Smooth muscle cell (in vitro differentiated cells): ENCODE measurements around the gene ZNF282. TPM values are rescaled to one million over a fixed set of nuclear protein-coding genes. Genes with fewer than 3 reads are reported as not detected.

ENCODE experiments used
- DNase-seq: peaks from one replicate; lab custom pipeline; 2025; ENCODE audit not compliant: unreplicated experiment; lab: John Stamatoyannopoulos, UW
- H2AFZ ChIP-seq: fragments of 200-600 bp; sonication (generic); 2 replicates; pipeline ENCODE4 v1.6.0; 2016; ENCODE audit warnings: antibody characterized with exemption, low read depth, mild to moderate bottlenecking
- H3F3A ChIP-seq: fragments of 200-600 bp; sonication (generic); 2 replicates; pipeline ENCODE4 v1.6.0; 2017; ENCODE audit warnings: antibody characterized with exemption, low read depth
- H3K27ac ChIP-seq: fragments of 200-600 bp; sonication (generic); 2 replicates; pipeline ENCODE4 v1.5.1; 2016; ENCODE audit warnings: low read depth, mild to moderate bottlenecking
- H3K27me3 ChIP-seq: fragments of 200-600 bp; sonication (generic); 2 replicates; pipeline ENCODE4 v1.6.1; 2016; ENCODE audit warnings: low read depth, mild to moderate bottlenecking
- H3K36me3 ChIP-seq: fragments of 200-600 bp; sonication (generic); 2 replicates; pipeline ENCODE4 v1.5.1; 2016; ENCODE audit warnings: low read depth
- H3K4me1 ChIP-seq: fragments of 200-600 bp; sonication (generic); 2 replicates; pipeline ENCODE4 v1.5.1; 2016; ENCODE audit warnings: low read depth
- H3K4me2 ChIP-seq: fragments of 200-600 bp; sonication (generic); 2 replicates; pipeline ENCODE4 v1.6.0; 2016; ENCODE audit warnings: mild to moderate bottlenecking
- H3K4me3 ChIP-seq: fragments of 200-600 bp; sonication (generic); 2 replicates; pipeline ENCODE4 v1.5.1; 2016; ENCODE audit warnings: mild to moderate bottlenecking
- H3K79me2 ChIP-seq: fragments of 200-600 bp; sonication (generic); 2 replicates; pipeline ENCODE4 v1.6.0; 2016; ENCODE audit warnings: low read depth, mild to moderate bottlenecking
- H3K9ac ChIP-seq: fragments of 200-600 bp; sonication (generic); 2 replicates; pipeline ENCODE4 v1.6.0; 2016; ENCODE audit warnings: low read depth
- H3K9me3 ChIP-seq: fragments of 200-600 bp; sonication (generic); replicated peaks from 2 replicates; pipeline ENCODE4 v1.5.1; 2016; ENCODE audit warnings: low read depth
- H4K20me1 ChIP-seq: fragments of 200-600 bp; sonication (generic); 2 replicates; pipeline ENCODE4 v1.6.0; 2016; ENCODE audit warnings: low read depth
- WGBS: methylation state at CpG from one replicate; pipeline ENCODE4 v1.1.7; 2016; ENCODE audit warnings: low lambda C conversion rate; 5-methylcytosine and 5-hydroxymethylcytosine counted together
- polyA plus RNA-seq: library from polyadenylated mRNA; unstranded; fragments of >200 nt; fragmentation: Nextera tagmentation; extraction: Ambion mirVana; gene quantifications from 2 replicates; pipeline ENCODE4 v1.2.1, GENCODE V29; 2016
- total RNA-seq: library from RNA; depleted of rRNA; stranded (reverse); fragments of >200 nt; gene quantifications from 2 replicates; pipeline ENCODE4 v1.2.3, GENCODE V29; 2014
- TF ChIP-seq, protein P1 (sequence below): fragments of 200-600 bp; sonication (generic); IDR thresholded peaks from 2 replicates; pipeline ENCODE4 v1.5.1; 2017; ENCODE audit warnings: borderline replicate concordance, mild to moderate bottlenecking, antibody characterized with exemption; ENCODE audit not compliant: insufficient read depth, poor library complexity, severe bottlenecking

ZNF282 gene
- total and polyA plus RNA-seq, 2 experiments from 2014 or later = 5.0 to 8.9 TPM

DNA sequence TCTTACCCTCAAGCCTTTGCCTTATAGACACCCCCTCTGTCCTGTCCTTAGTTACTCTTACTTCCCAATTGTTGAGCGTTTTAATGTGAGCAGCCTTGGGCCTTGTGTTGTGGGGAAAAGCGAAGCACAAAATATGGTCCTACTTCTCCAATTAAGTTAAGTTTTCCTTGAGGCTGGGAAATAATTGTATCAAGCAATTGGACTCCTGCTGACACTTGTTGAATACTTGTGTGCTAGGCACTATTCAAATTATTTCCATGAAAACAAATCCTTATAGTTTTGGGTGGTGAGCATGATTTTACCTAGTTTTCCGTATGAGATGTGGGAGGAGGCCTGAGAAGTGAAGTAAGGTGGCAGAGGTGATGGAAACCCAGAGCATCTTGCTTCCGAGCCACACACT is 61.2 kb downstream of the ZNF282 start:
- Histone ChIP-seq H2AFZ (no peak overlapping the region), H3K4me3 (no peak overlapping the region), H3K79me2 (no peaks in the 10 kb centered on the region), H3K36me3 (peaks cover 4% of the 10 kb centered on the region), H3K9ac (no peak overlapping the region), H3K27me3 (no peaks in the 10 kb centered on the region), H3K9me3 (no peaks in the 10 kb centered on the region), H3K4me2 (no peak overlapping the region), H4K20me1 (no peaks in the 10 kb centered on the region), H3K4me1 (peaks cover 5% of the 10 kb centered on the region), H3F3A (peaks cover 4% of the 10 kb centered on the region), H3K27ac (no peak overlapping the region)
- no peak for DNase-seq
- WGBS = 97% methylated on average over 4 of the region's 4 CpGs
- TF ChIP-seq, protein P1, sequence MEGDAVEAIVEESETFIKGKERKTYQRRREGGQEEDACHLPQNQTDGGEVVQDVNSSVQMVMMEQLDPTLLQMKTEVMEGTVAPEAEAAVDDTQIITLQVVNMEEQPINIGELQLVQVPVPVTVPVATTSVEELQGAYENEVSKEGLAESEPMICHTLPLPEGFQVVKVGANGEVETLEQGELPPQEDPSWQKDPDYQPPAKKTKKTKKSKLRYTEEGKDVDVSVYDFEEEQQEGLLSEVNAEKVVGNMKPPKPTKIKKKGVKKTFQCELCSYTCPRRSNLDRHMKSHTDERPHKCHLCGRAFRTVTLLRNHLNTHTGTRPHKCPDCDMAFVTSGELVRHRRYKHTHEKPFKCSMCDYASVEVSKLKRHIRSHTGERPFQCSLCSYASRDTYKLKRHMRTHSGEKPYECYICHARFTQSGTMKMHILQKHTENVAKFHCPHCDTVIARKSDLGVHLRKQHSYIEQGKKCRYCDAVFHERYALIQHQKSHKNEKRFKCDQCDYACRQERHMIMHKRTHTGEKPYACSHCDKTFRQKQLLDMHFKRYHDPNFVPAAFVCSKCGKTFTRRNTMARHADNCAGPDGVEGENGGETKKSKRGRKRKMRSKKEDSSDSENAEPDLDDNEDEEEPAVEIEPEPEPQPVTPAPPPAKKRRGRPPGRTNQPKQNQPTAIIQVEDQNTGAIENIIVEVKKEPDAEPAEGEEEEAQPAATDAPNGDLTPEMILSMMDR = no peak

DNA sequence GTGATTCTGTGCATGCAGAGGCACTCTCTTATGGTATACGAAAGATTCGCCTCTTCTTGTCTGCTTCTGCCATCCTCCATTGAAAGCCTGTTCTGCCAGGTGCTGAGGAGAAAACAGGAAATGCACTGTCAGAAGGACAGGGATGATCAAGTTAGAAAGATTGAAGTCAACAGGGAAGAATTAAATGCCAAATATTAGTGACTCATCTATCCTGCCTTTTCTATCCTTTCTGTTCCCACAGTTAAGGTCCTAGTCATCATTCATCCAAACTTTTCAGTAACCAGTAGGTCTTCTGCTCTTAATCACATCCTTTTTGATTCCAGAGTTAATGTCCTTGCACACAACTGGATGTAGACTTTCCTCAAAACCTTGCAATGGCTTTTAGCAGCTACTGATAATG is 61.8 kb downstream of the ZNF282 start:
- no peak overlapping the region for H3K4me2 ChIP-seq
- H4K20me1 ChIP-seq = no peaks in the 10 kb centered on the region
- no peaks in the 10 kb centered on the region for H3K79me2 ChIP-seq
- peaks cover 4% of the 10 kb centered on the region for H3F3A ChIP-seq
- TF ChIP-seq, protein P1 = no peak
- H2AFZ ChIP-seq = no peak overlapping the region
- H3K4me1 ChIP-seq = peaks cover 6% of the 10 kb centered on the region
- WGBS = 91% methylated on average over 2 of the region's 2 CpGs
- H3K36me3 ChIP-seq = peaks cover 4% of the 10 kb centered on the region
- no peaks in the 10 kb centered on the region for H3K9me3 ChIP-seq
- no peak for DNase-seq
- H3K27me3 ChIP-seq = no peaks in the 10 kb centered on the region
- H3K9ac ChIP-seq = no peak overlapping the region
- no peak overlapping the region for H3K4me3 ChIP-seq
- H3K27ac ChIP-seq = no peak overlapping the region

DNA sequence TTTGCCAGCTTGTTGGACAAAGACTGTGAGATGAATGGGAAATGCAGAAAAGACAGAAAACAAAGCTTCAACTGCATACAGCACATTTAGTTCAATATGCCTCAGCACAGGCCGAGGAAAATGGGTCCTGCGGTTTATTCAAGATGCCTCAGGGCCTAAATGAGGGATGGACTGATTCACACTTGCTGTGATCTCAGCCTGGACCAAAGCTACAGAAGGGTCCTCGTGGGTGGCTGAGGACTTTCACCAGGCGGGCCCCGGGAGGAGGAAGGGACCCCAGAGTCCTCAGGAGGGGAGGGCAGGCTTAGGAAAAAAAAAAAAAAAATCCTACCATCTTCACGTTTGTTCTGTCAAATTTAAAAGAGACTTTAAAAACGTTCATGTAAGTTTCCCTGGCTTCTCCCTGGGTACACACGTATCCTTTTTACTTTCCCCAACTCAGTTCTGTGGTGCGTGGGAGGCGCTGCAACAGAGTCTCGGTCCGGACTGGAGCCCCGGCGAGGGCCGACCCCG is 66.0 kb downstream of the ZNF282 start:
- peaks cover 4% of the 10 kb centered on the region for H3F3A ChIP-seq
- peak overlapping the region; percentile 85 for H3K4me2 ChIP-seq
- H3K79me2 ChIP-seq = peaks cover 14% of the 10 kb centered on the region
- peak overlapping the region; percentile 82 for H3K27ac ChIP-seq
- no peaks in the 10 kb centered on the region for H4K20me1 ChIP-seq
- H3K4me1 ChIP-seq = peaks cover 12% of the 10 kb centered on the region
- no peak for DNase-seq
- TF ChIP-seq, protein P1 = no peak
- peak overlapping the region; percentile 79 for H2AFZ ChIP-seq
- no peaks in the 10 kb centered on the region for H3K27me3 ChIP-seq
- H3K9me3 ChIP-seq = no peaks in the 10 kb centered on the region
- H3K4me3 ChIP-seq = peak overlapping the region; percentile 54
- peak overlapping the region; percentile 74 for H3K9ac ChIP-seq
- 8% methylated on average over 16 of the region's 16 CpGs for WGBS
- H3K36me3 ChIP-seq = no peaks in the 10 kb centered on the region
